Activated naive CD8-positive, alpha-beta T cell treated with anti-CD3 and anti-CD28 coated beads for 36 hours (primary cell): ENCODE results near the gene RALGPS1. TPM values are rescaled to one million over a fixed set of nuclear protein-coding genes. Genes with fewer than 3 reads are reported as not detected.
"Not testable (repeated sequence)": the region's sequence is repeated elsewhere in the genome, so short reads cannot be mapped to it uniquely, and the experiment has no call there.

Experiments used
- DNase-seq: peaks from one replicate; pipeline ENCODE4 v3.0.0; 2021
- H3K27ac Mint-ChIP-seq: one replicate; pipeline ENCODE4 v1.8.0; 2022; ENCODE audit warnings: mild to moderate bottlenecking, moderate library complexity, mixed read lengths
- H3K27me3 Mint-ChIP-seq: one replicate; pipeline ENCODE4 v1.8.0; 2022; ENCODE audit warnings: mild to moderate bottlenecking, mixed read lengths
- H3K36me3 Mint-ChIP-seq: one replicate; pipeline ENCODE4 v1.8.0; 2021; ENCODE audit warnings: mild to moderate bottlenecking, mixed read lengths
- H3K4me1 Mint-ChIP-seq: one replicate; pipeline ENCODE4 v1.8.0; 2021; ENCODE audit warnings: mixed read lengths
- H3K4me3 Mint-ChIP-seq: one replicate; pipeline ENCODE4 v1.8.0; 2022; ENCODE audit warnings: mild to moderate bottlenecking, moderate library complexity, mixed read lengths
- H3K9me3 Mint-ChIP-seq: one replicate; pipeline ENCODE4 v1.8.0; 2022; ENCODE audit warnings: mixed read lengths
- total RNA-seq, 2 experiments: library from RNA; stranded (reverse); gene quantifications; one replicate each; pipeline ENCODE4 v1.2.3, GENCODE V29; 2021

The RALGPS1 gene
- total RNA-seq, 2 experiments from 2014 or later = 0.56 to 1.1 TPM

DNA sequence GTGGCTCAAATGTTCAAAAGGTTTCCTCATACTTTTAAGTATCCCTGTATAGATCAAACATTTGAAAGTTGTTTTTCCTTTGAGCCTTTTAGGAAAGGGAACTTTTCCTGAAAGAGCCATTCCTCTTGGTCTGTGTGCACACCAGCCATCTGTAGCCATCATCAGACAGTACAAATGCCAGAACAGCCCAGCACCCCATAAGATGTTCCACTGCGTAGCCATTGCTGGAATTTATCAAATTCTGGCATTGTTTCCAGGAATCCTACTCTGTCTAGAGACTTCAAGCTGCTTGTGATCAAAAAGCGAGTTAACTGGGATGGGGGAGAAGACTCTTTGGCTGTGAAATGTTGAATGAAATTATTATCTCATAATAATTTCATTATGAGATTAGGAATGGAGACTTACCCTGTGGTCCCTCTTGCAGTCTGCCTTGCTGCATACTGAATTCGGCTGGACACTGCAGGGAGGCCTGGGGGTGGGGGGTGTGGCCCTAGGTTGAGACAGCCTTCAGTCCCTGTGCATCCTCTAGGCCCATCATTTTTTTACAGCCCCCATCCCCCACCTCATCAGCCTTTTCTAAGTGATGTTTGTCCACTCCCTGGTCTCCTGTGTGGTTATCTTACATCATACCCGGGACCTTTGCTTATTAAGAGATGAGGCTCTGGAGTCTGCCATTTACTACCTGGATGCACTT is 99.8 kb downstream of the RALGPS1 start:
- Mint-ChIP-seq H3K27ac (no peak overlapping the region), H3K4me3 (no peak overlapping the region), H3K4me1 (no peaks in the 10 kb centered on the region), H3K36me3 (no peaks in the 10 kb centered on the region), H3K9me3 (no peaks in the 10 kb centered on the region), H3K27me3 (peaks cover 28% of the 10 kb centered on the region)
- DNase-seq = no peak

- H3K4me1 Mint-ChIP-seq = no peaks in the 10 kb centered on the region
- H3K36me3 Mint-ChIP-seq = no peaks in the 10 kb centered on the region
These were observed 100.4 kb downstream of the RALGPS1 start for GRCh38 chr9:127014910-127015540.

DNA sequence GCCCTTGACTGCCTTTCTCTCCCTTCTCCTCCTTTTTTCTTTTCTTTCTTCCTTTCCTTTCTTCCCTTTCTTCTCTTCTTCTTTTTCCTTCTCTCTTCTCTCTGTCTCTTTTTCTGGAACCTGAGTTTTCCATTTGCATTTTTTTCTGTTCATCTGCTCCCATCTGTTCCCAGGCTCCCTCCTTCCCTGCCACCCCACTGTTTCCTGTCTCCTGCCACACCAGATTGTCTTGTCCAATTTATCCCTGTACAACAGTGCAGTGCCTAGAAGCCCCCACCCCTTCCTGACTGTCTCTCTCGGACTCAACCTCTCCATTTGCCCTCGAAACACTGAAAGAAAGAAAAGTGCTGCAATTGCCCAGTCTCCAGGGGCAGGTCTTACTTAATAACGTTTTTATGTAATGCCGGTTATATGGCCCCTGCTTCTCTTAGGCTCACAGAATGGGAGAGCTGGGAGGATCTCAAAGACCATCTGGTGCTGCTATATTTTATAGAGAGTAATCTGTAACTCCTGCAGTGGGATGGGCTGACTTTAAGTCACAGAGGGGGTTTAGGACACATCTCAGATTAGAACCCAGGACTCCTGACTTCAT is 101.4 kb downstream of the RALGPS1 start:
- Mint-ChIP-seq H3K36me3 (no peaks in the 10 kb centered on the region), H3K27ac (no peak overlapping the region), H3K4me1 (no peaks in the 10 kb centered on the region), H3K9me3 (no peaks in the 10 kb centered on the region), H3K4me3 (no peak overlapping the region), H3K27me3 (peaks cover 17% of the 10 kb centered on the region)
- no peak for DNase-seq

More at GRCh38 chr9:127014910-127015540, 100.4 kb downstream of the RALGPS1 start:
- peaks cover 22% of the 10 kb centered on the region for H3K27me3 Mint-ChIP-seq
- H3K9me3 Mint-ChIP-seq = no peaks in the 10 kb centered on the region
- no peak for DNase-seq
- no peak overlapping the region for H3K27ac Mint-ChIP-seq
- H3K4me3 Mint-ChIP-seq = no peak overlapping the region

DNA sequence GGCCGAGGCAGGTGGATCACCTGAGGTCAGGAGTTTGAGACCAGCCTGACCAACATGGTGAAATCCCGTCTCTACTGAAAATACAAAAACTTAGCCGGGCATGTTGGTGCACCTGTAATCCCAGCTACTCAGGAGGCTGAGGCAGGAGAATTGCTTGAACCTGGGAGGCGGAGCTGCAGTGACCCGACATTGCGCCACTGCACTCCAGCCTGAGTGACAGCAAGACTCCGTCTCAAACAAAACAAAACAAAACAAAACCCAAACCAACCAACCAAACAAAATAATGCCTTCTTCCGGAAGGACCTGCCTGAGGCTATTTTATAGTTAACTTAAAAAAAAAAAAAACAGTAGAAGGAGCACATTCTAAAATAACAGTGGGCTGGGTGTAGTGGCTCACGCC is 103.4 kb downstream of the RALGPS1 start:
- not testable (repeated sequence) for H3K36me3 Mint-ChIP-seq, H3K9me3 Mint-ChIP-seq, DNase-seq, H3K4me3 Mint-ChIP-seq, H3K27ac Mint-ChIP-seq, H3K27me3 Mint-ChIP-seq, H3K4me1 Mint-ChIP-seq

DNA sequence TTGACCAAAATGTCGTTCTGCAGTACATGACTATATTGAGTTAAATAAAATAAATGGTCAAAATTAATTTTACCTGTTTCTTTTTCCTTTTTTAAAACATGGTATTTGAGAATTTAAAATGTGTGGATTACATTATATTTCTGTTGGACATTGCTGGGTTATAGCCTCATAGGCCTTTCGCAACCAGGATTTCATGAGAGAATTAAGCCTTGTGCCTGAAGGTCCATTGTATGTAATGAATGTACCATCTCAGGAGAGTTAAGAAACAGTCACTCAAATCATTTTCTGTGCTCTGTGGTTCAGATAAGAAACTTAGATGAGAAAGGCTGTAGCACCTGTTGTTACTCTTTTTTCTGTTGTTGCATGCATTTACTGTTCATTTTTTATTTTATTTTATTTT is 104.4 kb downstream of the RALGPS1 start:
- Mint-ChIP-seq H3K27me3 (peaks cover 6% of the 10 kb centered on the region), H3K9me3 (no peaks in the 10 kb centered on the region), H3K27ac (no peak overlapping the region), H3K4me1 (peaks cover 2% of the 10 kb centered on the region), H3K4me3 (no peak overlapping the region), H3K36me3 (peaks cover 1% of the 10 kb centered on the region)
- DNase-seq = no peak

DNA sequence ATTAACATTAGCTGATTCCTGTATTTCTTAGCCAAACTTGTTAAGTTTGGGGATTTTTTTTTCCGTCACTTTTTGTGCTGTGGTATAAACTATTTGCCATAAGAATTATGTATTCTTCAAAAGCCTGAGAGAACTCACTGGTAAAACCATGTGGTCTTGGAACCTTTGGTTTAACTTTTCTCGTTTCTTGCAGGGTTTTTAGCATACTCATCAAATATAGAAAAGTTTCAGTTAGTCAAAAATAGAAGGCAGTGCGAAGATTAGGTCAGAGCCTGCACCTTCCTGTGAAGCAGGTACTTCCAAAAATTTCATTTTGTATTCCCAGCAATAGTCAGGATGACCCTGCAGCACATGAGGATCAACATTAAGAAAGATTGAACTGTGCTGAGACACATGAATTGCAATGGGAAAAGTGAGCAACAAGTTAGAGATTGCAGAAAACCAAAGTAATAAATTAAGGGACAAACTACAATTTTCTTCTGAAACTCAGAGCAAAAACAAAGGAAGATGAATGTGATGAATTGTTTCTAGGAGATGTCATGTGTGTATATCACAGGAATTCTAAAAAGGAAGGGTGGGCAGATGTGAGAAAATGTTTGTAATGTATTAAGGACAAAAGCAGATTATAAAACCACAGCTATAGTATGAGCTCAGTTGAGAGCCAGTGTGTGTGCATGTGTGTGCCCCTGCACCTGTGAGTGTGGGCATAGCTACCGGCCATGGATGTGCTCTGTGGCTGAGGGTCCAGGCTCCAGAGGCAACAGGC is 105.6 kb downstream of the RALGPS1 start:
- no peak overlapping the region for H3K4me3 Mint-ChIP-seq
- no peak overlapping the region for H3K27ac Mint-ChIP-seq
- peaks cover 2% of the 10 kb centered on the region for H3K4me1 Mint-ChIP-seq
- H3K36me3 Mint-ChIP-seq = peaks cover 1% of the 10 kb centered on the region
- no peak for DNase-seq
- H3K27me3 Mint-ChIP-seq = peaks cover 6% of the 10 kb centered on the region
- H3K9me3 Mint-ChIP-seq = no peaks in the 10 kb centered on the region

GRCh38 chr9:127020802-127021078 is 106.2 kb downstream of the RALGPS1 start:
- H3K9me3 Mint-ChIP-seq = no peaks in the 10 kb centered on the region
- H3K36me3 Mint-ChIP-seq = peaks cover 1% of the 10 kb centered on the region
- H3K4me3 Mint-ChIP-seq = no peak overlapping the region
- H3K27me3 Mint-ChIP-seq = peaks cover 2% of the 10 kb centered on the region
- peaks cover 2% of the 10 kb centered on the region for H3K4me1 Mint-ChIP-seq
- no peak overlapping the region for H3K27ac Mint-ChIP-seq
- DNase-seq = no peak

GRCh38 chr9:127021664-127022363 is 107.2 kb downstream of the RALGPS1 start:
- H3K27ac Mint-ChIP-seq = no peak overlapping the region
- H3K4me3 Mint-ChIP-seq = no peak overlapping the region
- no peaks in the 10 kb centered on the region for H3K27me3 Mint-ChIP-seq
- peaks cover 2% of the 10 kb centered on the region for H3K4me1 Mint-ChIP-seq
- no peaks in the 10 kb centered on the region for H3K9me3 Mint-ChIP-seq
- peaks cover 1% of the 10 kb centered on the region for H3K36me3 Mint-ChIP-seq
- DNase-seq = no peak

GRCh38 chr9:127022913-127023660 is 108.5 kb downstream of the RALGPS1 start:
- DNase-seq = no peak
- Mint-ChIP-seq H3K36me3 (peaks cover 1% of the 10 kb centered on the region), H3K27me3 (no peaks in the 10 kb centered on the region), H3K27ac (no peak overlapping the region), H3K4me3 (no peak overlapping the region), H3K4me1 (peaks cover 2% of the 10 kb centered on the region), H3K9me3 (no peaks in the 10 kb centered on the region)

- Mint-ChIP-seq H3K36me3 (peaks cover 1% of the 10 kb centered on the region), H3K27ac (no peak overlapping the region), H3K27me3 (no peaks in the 10 kb centered on the region), H3K9me3 (no peaks in the 10 kb centered on the region), H3K4me1 (peaks cover 2% of the 10 kb centered on the region), H3K4me3 (no peak overlapping the region)
- no peak for DNase-seq
These were observed 110.5 kb downstream of the RALGPS1 start for GRCh38 chr9:127025042-127025441.

DNA sequence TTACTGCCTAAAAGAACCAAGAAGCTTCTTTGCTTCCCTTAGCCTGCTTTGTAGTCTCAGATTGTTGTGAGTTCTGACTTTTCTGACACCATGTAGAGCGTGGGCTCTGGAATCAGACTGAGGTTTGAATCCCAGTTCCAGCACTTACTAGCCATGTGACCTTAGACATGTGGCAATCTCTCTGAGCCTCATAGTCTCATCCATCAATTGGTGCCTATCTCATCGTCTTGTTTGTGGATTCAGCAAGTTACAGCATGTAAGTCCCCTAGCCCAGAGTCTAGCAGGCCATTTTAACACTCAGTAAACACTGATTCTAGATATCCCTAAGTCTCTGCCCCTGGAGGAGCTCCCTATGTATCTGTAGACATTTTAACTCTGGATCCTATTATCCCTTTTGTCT is 113.1 kb downstream of the RALGPS1 start:
- no peaks in the 10 kb centered on the region for H3K4me1 Mint-ChIP-seq
- H3K4me3 Mint-ChIP-seq = no peak overlapping the region
- H3K27ac Mint-ChIP-seq = no peak overlapping the region
- no peaks in the 10 kb centered on the region for H3K27me3 Mint-ChIP-seq
- H3K36me3 Mint-ChIP-seq = peaks cover 1% of the 10 kb centered on the region
- no peak for DNase-seq
- H3K9me3 Mint-ChIP-seq = no peaks in the 10 kb centered on the region

DNA sequence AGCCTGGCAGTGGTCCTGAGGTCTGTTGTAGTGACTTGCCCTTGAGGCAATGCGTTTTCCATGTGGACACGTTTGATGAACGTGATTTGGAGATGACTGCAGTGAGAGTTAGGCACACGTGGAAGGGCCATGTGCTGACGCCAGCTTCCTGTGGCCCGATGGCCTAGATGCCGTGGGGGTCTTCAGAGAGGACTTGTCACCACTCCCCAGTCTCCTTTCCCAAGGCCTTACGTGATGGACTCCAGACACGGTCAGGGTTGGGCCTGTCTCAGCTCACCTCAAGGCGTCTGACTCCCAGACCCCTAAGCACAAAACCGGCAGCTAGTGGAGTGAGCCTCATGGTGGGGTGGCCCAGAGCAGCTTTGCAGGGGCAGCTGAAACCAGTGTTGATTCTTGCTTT is 115.0 kb downstream of the RALGPS1 start:
- H3K4me1 Mint-ChIP-seq = no peaks in the 10 kb centered on the region
- no peak for DNase-seq
- no peak overlapping the region for H3K27ac Mint-ChIP-seq
- H3K4me3 Mint-ChIP-seq = no peak overlapping the region
- no peaks in the 10 kb centered on the region for H3K9me3 Mint-ChIP-seq
- H3K27me3 Mint-ChIP-seq = no peaks in the 10 kb centered on the region
- no peaks in the 10 kb centered on the region for H3K36me3 Mint-ChIP-seq

GRCh38 chr9:127030814-127031740 is 116.5 kb downstream of the RALGPS1 start:
- H3K27me3 Mint-ChIP-seq = no peaks in the 10 kb centered on the region
- DNase-seq = no peak
- no peak overlapping the region for H3K27ac Mint-ChIP-seq
- no peak overlapping the region for H3K4me3 Mint-ChIP-seq
- H3K9me3 Mint-ChIP-seq = no peaks in the 10 kb centered on the region
- peaks cover 2% of the 10 kb centered on the region for H3K36me3 Mint-ChIP-seq
- H3K4me1 Mint-ChIP-seq = no peaks in the 10 kb centered on the region

DNA sequence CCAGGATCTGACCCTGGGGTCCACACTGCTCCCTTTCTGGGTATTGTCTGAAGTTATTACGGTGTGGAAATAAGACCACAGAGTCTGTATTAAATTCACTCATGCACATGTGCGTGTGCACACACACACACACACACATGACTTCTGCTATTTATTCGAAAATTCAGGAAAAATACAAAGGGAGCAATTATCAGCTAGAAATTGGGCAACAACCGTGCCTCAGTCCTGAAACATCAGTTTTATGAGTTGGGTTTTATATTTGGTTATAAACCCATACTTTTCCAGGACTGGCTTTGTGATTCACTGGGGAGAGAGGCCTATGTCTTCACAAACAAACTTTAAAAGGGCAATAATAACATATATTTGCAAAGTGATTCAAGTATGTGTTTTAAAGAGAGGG is 117.7 kb downstream of the RALGPS1 start:
- DNase-seq = no peak
- Mint-ChIP-seq H3K4me3 (no peak overlapping the region), H3K27ac (no peak overlapping the region), H3K27me3 (no peaks in the 10 kb centered on the region), H3K36me3 (peaks cover 2% of the 10 kb centered on the region), H3K4me1 (no peaks in the 10 kb centered on the region), H3K9me3 (no peaks in the 10 kb centered on the region)
